Activated naive CD4-positive, alpha-beta T cell treated with anti-CD3 and anti-CD28 coated beads for 36 hours (primary cell): ENCODE measurements around the gene RNF20. TPM values are rescaled to one million over a fixed set of nuclear protein-coding genes. Genes with fewer than 3 reads are reported as not detected.
"Not testable (repeated sequence)": the region's sequence is repeated elsewhere in the genome, so short reads cannot be mapped to it uniquely, and the experiment has no call there.

Experiments used
- CTCF ChIA-PET: fragments of 350-600 bp; sonication (Branson Sonifier 250); formaldehyde crosslinking; loops from one replicate; lab custom pipeline; 2021; ENCODE audit warnings: antibody characterized with exemption; lab: Charles Lee
- DNase-seq: peaks from one replicate; pipeline ENCODE4 v3.0.0-alpha.2; 2020
- H3K27ac Mint-ChIP-seq: one replicate; pipeline ENCODE4 v1.8.0; 2021; ENCODE audit warnings: mild to moderate bottlenecking, mixed read lengths
- H3K27me3 Mint-ChIP-seq: one replicate; pipeline ENCODE4 v1.8.0; 2021; ENCODE audit warnings: low read depth, mixed read lengths
- H3K36me3 Mint-ChIP-seq: one replicate; pipeline ENCODE4 v1.8.0; 2021; ENCODE audit warnings: low read depth, mixed read lengths
- H3K4me1 Mint-ChIP-seq: one replicate; pipeline ENCODE4 v1.8.0; 2021; ENCODE audit warnings: low read depth, mixed read lengths
- H3K4me3 Mint-ChIP-seq: one replicate; pipeline ENCODE4 v1.8.0; 2021; ENCODE audit warnings: mild to moderate bottlenecking, moderate library complexity, mixed read lengths
- H3K9me3 Mint-ChIP-seq: one replicate; pipeline ENCODE4 v1.8.0; 2021; ENCODE audit warnings: mixed read lengths
- intact Hi-C: fragments of 100-400 bp; cut with micrococcal nuclease; formaldehyde crosslinking; loops from one replicate; pipeline ENCODE4 v1.15.1; 2023
- total RNA-seq, 2 experiments: library from RNA; stranded (reverse); gene quantifications; one replicate each; pipeline ENCODE4 v1.2.3, GENCODE V29; 2021

Gene RNF20
- total RNA-seq, 2 experiments from 2014 or later = 42.0 to 45.9 TPM

GRCh38 chr9:101572316-101572715, 38.7 kb downstream of the RNF20 start:
- H3K27me3 Mint-ChIP-seq = no peaks in the 10 kb centered on the region
- CTCF ChIA-PET = interaction anchor here (1.2 to 1.5 kb wide), 3 partner anchors 16 to 123 kb away, joined by 3 to 7 read pairs (median 3); no protein-coding TSS in a partner anchor

DNA sequence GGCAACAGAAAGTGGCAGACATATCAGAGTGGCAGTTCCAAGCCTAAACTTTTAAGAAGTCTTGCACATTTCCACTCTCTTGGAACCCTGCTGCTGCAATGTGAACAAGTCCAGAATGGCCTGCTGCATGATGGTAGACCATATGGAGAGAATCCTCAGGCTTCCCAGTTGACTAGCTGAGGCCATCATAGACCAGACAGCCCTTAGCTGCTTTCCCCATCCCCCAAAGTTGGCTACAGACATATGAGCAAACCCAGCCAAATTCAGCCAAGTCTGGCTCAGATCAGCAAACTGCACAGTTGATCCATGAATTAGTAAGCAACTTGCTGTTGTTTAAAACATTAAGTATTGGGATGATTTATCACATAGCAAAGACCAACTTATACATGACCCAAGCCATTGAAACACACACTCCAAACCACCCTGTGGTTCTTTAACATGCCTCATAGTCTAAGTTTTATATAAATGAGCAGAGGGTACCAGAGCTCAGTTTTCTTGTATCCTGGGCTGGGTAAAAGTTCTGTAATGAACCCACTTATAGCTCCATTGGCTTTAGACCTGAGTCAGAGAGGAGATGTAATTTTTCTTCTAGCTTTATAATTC, 41.2 kb downstream of the RNF20 start:
- Mint-ChIP-seq H3K27ac (no peak overlapping the region), H3K36me3 (peaks cover 4% of the 10 kb centered on the region), H3K4me1 (peaks cover 51% of the 10 kb centered on the region), H3K9me3 (no peaks in the 10 kb centered on the region), H3K4me3 (no peak overlapping the region), H3K27me3 (no peaks in the 10 kb centered on the region)
- intact Hi-C loops = no loop called here
- no peak for DNase-seq
- CTCF ChIA-PET = no interaction called here

More at GRCh38 chr9:101572316-101572715, 38.7 kb downstream of the RNF20 start:
- Mint-ChIP-seq H3K27ac (peak overlapping the region; percentile 85), H3K4me1 (peaks cover 75% of the 10 kb centered on the region), H3K9me3 (no peaks in the 10 kb centered on the region), H3K4me3 (no peak overlapping the region), H3K36me3 (peaks cover 15% of the 10 kb centered on the region)
- DNase-seq = peak; percentile 32
- intact Hi-C loops = no loop called here

GRCh38 chr9:101578378-101578777, 44.7 kb downstream of the RNF20 start:
- CTCF ChIA-PET = no interaction called here
- Mint-ChIP-seq H3K4me3 (no peak overlapping the region), H3K27me3 (no peaks in the 10 kb centered on the region), H3K9me3 (no peaks in the 10 kb centered on the region), H3K4me1 (peaks cover 16% of the 10 kb centered on the region), H3K36me3 (no peaks in the 10 kb centered on the region), H3K27ac (no peak overlapping the region)
- intact Hi-C loops = no loop called here
- no peak for DNase-seq

GRCh38 chr9:101579711-101580545, 46.3 kb downstream of the RNF20 start:
- Mint-ChIP-seq H3K36me3 (no peaks in the 10 kb centered on the region), H3K27ac (no peak overlapping the region), H3K9me3 (no peaks in the 10 kb centered on the region), H3K4me3 (no peak overlapping the region), H3K27me3 (no peaks in the 10 kb centered on the region), H3K4me1 (peaks cover under 1% of the 10 kb centered on the region)
- CTCF ChIA-PET = interaction anchor here (0.6 to 0.9 kb wide), 2 partner anchors 58 to 88 kb away, joined by 3 to 4 read pairs; no protein-coding TSS in a partner anchor
- intact Hi-C loops = no loop called here
- no peak for DNase-seq

DNA sequence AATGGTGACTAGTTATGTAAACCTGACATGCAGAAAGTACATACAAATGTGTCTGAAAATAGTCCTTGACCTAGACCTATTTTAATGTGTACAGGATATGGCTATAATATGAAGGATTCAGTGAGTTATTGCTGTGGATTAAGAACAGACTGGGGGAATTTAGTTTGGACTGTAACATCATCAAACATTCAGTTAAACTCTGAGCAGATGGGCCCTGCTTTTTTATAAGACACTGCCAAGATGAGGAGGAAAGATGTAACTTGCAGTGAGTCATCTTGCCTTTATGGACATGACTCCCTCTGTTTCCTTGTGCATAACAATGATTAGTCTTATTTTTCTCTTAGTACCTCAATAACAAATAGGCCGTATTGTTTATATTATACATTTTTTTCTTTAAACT, 48.9 kb downstream of the RNF20 start:
- Mint-ChIP-seq H3K9me3 (no peaks in the 10 kb centered on the region), H3K27ac (no peak overlapping the region), H3K4me3 (no peak overlapping the region), H3K27me3 (no peaks in the 10 kb centered on the region), H3K4me1 (peaks cover 7% of the 10 kb centered on the region), H3K36me3 (no peaks in the 10 kb centered on the region)
- CTCF ChIA-PET = no interaction called here
- intact Hi-C loops = no loop called here
- no peak for DNase-seq

DNA sequence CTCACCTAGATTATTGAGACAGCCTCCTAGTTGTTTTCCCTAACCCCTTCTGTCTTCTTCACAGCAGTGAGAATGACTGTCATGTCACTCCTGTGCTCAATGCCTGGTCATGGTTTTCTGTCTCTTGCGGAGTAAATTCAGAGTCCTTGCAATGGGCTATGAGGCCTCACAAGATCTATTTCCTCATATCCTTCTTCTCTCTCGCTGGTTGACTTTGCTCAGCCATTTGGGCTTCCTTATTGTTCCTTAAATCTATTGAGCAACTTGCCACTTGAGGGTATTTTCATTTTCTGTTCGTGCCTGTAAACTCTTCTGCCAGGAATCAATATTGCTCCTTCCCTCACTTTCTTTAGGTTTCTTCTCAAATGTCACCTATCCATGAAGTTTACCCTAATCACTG, 52.1 kb downstream of the RNF20 start:
- H3K4me1 Mint-ChIP-seq = peaks cover 7% of the 10 kb centered on the region
- CTCF ChIA-PET = no interaction called here
- no peak overlapping the region for H3K27ac Mint-ChIP-seq
- no peaks in the 10 kb centered on the region for H3K36me3 Mint-ChIP-seq
- H3K9me3 Mint-ChIP-seq = no peaks in the 10 kb centered on the region
- no peaks in the 10 kb centered on the region for H3K27me3 Mint-ChIP-seq
- no peak overlapping the region for H3K4me3 Mint-ChIP-seq
- intact Hi-C loops = loop anchor here (1.0 kb wide), 1 partner anchor 18 kb away; no protein-coding TSS in a partner anchor
- no peak for DNase-seq

- DNase-seq = peak; percentile 32
- no peaks in the 10 kb centered on the region for H3K9me3 Mint-ChIP-seq
- H3K27me3 Mint-ChIP-seq = no peaks in the 10 kb centered on the region
- no peaks in the 10 kb centered on the region for H3K36me3 Mint-ChIP-seq
- peaks cover 7% of the 10 kb centered on the region for H3K4me1 Mint-ChIP-seq
- intact Hi-C loops = loop anchor here (1.0 kb wide), 1 partner anchor 19 kb away; no protein-coding TSS in a partner anchor
- CTCF ChIA-PET = no interaction called here
- H3K27ac Mint-ChIP-seq = no peak overlapping the region
- H3K4me3 Mint-ChIP-seq = no peak overlapping the region
Observed at GRCh38 chr9:101586651-101587050, 53.0 kb downstream of the RNF20 start.

DNA sequence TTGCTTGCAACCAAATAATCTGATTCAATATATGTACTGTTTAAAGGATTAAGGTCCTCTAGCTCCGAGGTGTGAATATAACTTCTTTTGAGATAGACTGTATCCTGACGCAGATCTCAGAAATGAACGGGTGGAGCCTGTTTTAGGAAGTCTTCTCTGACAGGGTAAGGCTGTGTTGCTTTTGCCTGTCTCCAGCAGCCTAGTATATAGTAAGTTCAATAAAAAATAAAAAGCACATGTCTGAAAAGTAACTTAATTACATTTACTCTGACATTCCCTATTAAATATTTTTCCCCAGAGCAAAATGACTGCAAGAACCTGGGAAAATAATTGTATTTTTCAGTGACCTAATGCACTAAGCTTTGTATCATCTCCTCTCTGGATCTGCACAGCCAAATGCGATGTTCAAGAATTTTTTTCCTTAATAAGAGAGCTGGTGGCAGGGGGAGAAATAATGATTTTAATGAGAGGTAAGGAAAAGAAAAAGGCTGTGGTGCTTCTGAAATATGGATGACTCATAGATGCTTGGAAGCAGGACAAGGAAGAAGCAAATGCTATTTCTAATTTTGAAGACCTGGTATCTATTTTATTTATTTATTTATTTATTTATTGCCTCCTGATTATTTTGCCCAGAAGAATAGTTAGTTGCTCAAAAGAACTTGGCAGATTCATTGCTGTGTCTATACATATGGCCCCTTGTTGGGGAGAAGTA, 53.8 kb downstream of the RNF20 start:
- intact Hi-C loops = no loop called here
- no peaks in the 10 kb centered on the region for H3K9me3 Mint-ChIP-seq
- DNase-seq = no peak
- CTCF ChIA-PET = no interaction called here
- H3K36me3 Mint-ChIP-seq = no peaks in the 10 kb centered on the region
- peaks cover 7% of the 10 kb centered on the region for H3K4me1 Mint-ChIP-seq
- no peak overlapping the region for H3K27ac Mint-ChIP-seq
- no peaks in the 10 kb centered on the region for H3K27me3 Mint-ChIP-seq
- H3K4me3 Mint-ChIP-seq = no peak overlapping the region

- intact Hi-C loops, H3K4me1 Mint-ChIP-seq, H3K4me3 Mint-ChIP-seq, CTCF ChIA-PET, H3K36me3 Mint-ChIP-seq, DNase-seq, H3K27ac Mint-ChIP-seq, H3K9me3 Mint-ChIP-seq, H3K27me3 Mint-ChIP-seq: not testable (repeated sequence)
Observed at GRCh38 chr9:101590074-101590473, 56.4 kb downstream of the RNF20 start.

- DNase-seq = no peak
- no peaks in the 10 kb centered on the region for H3K9me3 Mint-ChIP-seq
- no peak overlapping the region for H3K27ac Mint-ChIP-seq
- no peaks in the 10 kb centered on the region for H3K36me3 Mint-ChIP-seq
- CTCF ChIA-PET = interaction anchor here (0.7 kb wide), 1 partner anchor 11 kb away, joined by 3 read pairs; no protein-coding TSS in a partner anchor
- H3K27me3 Mint-ChIP-seq = no peaks in the 10 kb centered on the region
- H3K4me3 Mint-ChIP-seq = no peak overlapping the region
- peaks cover 7% of the 10 kb centered on the region for H3K4me1 Mint-ChIP-seq
- intact Hi-C loops = no loop called here
Observed at GRCh38 chr9:101590901-101591300, 57.2 kb downstream of the RNF20 start.

DNA sequence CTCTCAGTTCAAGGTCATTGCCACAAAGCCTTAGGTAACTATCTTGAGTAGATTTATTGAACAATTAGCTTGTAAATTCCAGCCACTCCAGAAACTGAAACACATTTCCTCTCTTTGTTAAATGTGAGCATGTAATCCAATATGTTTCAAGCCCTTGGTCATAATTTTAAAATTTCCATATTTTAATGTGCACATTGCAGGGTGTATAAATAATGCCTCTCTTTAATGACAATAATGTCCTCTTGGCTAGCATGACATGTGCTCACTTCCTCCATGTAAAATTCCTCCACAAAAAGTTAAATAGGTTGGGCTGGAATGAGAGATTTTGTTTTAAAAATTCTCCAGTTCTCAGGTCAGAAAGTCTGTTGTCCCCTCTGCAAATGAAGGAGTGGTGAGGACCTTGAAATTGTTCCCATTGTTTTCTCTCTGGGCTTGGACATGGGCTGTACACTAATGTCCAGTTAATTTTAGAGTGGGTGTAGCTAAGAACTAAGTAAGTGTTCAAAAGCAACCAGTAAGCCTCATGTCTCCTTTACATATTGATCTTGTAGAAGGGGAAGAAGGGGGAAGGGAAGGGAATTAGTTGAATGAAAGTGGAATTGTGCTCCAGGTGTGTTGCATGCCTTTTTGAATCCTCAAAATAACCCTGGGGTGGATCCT, 58.3 kb downstream of the RNF20 start:
- Mint-ChIP-seq H3K27ac (no peak overlapping the region), H3K27me3 (no peaks in the 10 kb centered on the region), H3K36me3 (no peaks in the 10 kb centered on the region), H3K4me1 (peaks cover under 1% of the 10 kb centered on the region), H3K4me3 (no peak overlapping the region), H3K9me3 (no peaks in the 10 kb centered on the region)
- intact Hi-C loops = no loop called here
- DNase-seq = no peak
- CTCF ChIA-PET = interaction anchor here (0.7 kb wide), 1 partner anchor 10 kb away, joined by 3 read pairs; no protein-coding TSS in a partner anchor

- intact Hi-C loops = no loop called here
- no peaks in the 10 kb centered on the region for H3K27me3 Mint-ChIP-seq
- no peak overlapping the region for H3K27ac Mint-ChIP-seq
- H3K4me1 Mint-ChIP-seq = no peaks in the 10 kb centered on the region
- no peaks in the 10 kb centered on the region for H3K36me3 Mint-ChIP-seq
- no peaks in the 10 kb centered on the region for H3K9me3 Mint-ChIP-seq
- H3K4me3 Mint-ChIP-seq = no peak overlapping the region
- CTCF ChIA-PET = interaction anchor here (0.8 kb wide), 1 partner anchor 9 kb away, joined by 3 read pairs; no protein-coding TSS in a partner anchor
- no peak for DNase-seq
Observed at GRCh38 chr9:101592788-101593187, 59.1 kb downstream of the RNF20 start.
